Body of pancreas (tissue), 4 donors: ENCODE results near the gene CYB5A. TPM values are rescaled to one million over a fixed set of nuclear protein-coding genes. Genes with fewer than 3 reads are reported as not detected.
A peak's percentile ranks its signal among the peaks of the same experiment; 100 is the strongest.

Experiments used
- ATAC-seq: fragments of 150-250 bp; one replicate; pipeline ENCODE4 v1.9.1; 2016
- DNase-seq, 4 donors: peaks; one replicate each; pipeline ENCODE4 v3.0.0-alpha.2; 2019
- H3K27ac ChIP-seq, 4 donors: fragments of 200-600 bp; sonication (generic); 1 replicate in 3 of 4; 2 replicates in 1 of 4; pipeline versions ENCODE4 v1.5.1 to v1.6.1; 2016 to 2019; ENCODE audit warnings: mild to moderate bottlenecking in 1 of 4, mixed read lengths in 1 of 4, moderate library complexity in 1 of 4
- H3K27me3 ChIP-seq, 2 donors: fragments of 200-600 bp; sonication (generic); one replicate each; pipeline ENCODE4 v1.6.0; 2016; ENCODE audit warnings: mild to moderate bottlenecking in 1 of 2
- H3K36me3 ChIP-seq, 2 donors: fragments of 200-600 bp; sonication (generic); replicated peaks in 1 of 2; 2 replicates each; pipeline ENCODE4 v1.5.1; 2016; ENCODE audit warnings: low read depth in 2 of 2; ENCODE audit not compliant: insufficient read depth in 1 of 2
- H3K4me1 ChIP-seq: fragments of 200-600 bp; sonication (generic); one replicate; pipeline ENCODE4 v1.6.0; 2016
- H3K4me3 ChIP-seq, 2 donors: fragments of 200-600 bp; sonication (generic); 1 replicate in 1 of 2; 2 replicates in 1 of 2; pipeline ENCODE4 v1.5.1; 2016 to 2019
- H3K9me3 ChIP-seq, 3 donors: fragments of 200-600 bp; sonication (generic); 1 replicate in 2 of 3; 2 replicates in 1 of 3; pipeline ENCODE4 v1.5.1; 2016
- POLR2A ChIP-seq, 3 donors: fragments of 450-650 bp; IDR thresholded peaks; one replicate each; pipeline ENCODE4 v1.6.1; 2016; ENCODE audit warnings: antibody characterized with exemption in 3 of 3, mild to moderate bottlenecking in 2 of 3
- WGBS, 2 donors: methylation state at CpG; one replicate each; pipeline ENCODE4 v1.1.5; 2017; 5-methylcytosine and 5-hydroxymethylcytosine counted together
- intact Hi-C: fragments of 100-400 bp; cut with DNase I; formaldehyde crosslinking; loops from one replicate; pipeline ENCODE4 v1.15.1; 2023
- total RNA-seq, 2 donors: library from RNA; depleted of rRNA; stranded (reverse); fragments of >200 nt; gene quantifications; one replicate each; pipeline ENCODE4 v1.1.0, GENCODE V29; 2016
- TF ChIP-seq, protein P1 (sequence below), 7 experiments: fragments of 450-650 bp in 4 of 7; fragments of 200-600 bp in 3 of 7; sonication (generic) in 3 of 7; IDR thresholded peaks; one replicate each; pipeline ENCODE4 v1.5.1; 2016 to 2019; ENCODE audit warnings: antibody characterized with exemption in 7 of 7

CYB5A gene
- total RNA-seq, 2 donors from 2014 or later: 209 to 264 TPM

DNA sequence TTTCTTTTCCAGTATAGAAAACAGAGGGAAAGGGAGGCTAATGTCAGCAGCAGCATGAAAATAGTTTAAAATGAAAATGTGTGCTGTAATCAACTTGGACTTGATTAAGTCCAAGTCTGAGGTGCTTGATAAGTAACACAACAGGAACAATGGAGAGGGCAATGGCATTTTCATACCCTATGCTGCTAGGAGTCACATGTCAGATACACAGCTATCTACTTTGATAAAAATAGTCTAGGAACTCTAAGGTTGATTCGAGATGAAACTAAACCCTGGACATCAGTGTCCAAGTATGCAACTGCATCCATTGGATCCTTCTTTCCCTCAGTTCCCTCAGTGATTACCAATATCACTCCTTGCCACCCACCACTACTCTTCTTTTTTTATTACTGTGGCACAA, 19.2 kb upstream of the CYB5A start:
- no peak for ATAC-seq
- H3K27ac ChIP-seq: no peak overlapping the region
- 41 to 42% methylated on average over 1 of the region's 1 CpG for WGBS, 2 donors

DNA sequence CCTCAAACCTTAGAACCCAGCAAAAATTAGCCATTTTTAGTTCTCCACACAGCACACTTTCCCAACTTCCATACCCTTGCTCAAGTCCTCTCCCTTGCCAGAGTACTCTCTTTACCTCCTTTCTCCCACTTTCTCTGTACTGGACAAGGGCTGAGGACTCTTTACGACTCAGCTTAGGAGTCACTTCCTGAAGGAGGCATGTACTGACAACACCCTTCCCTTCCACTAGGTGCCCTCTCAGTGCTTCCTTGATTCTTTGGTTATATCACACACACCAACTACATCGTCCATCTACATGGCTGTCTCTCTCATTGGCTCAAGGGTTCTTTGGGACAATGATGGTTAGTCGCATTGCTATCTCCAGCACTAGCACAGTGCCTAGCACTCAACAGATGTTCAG, 18.6 kb upstream of the CYB5A start:
- Histone ChIP-seq H3K4me1 (no peaks in the 10 kb centered on the region), H3K36me3 (no peaks in the 10 kb centered on the region), H3K27me3 (no peaks in the 10 kb centered on the region), H3K9me3 (no peaks in the 10 kb centered on the region), H3K4me3 (no peak overlapping the region), H3K27ac (no peak overlapping the region)
- no peak for TF ChIP-seq POLR2A (IDR thresholded peaks at IDR 0.05)
- TF ChIP-seq, protein P1, sequence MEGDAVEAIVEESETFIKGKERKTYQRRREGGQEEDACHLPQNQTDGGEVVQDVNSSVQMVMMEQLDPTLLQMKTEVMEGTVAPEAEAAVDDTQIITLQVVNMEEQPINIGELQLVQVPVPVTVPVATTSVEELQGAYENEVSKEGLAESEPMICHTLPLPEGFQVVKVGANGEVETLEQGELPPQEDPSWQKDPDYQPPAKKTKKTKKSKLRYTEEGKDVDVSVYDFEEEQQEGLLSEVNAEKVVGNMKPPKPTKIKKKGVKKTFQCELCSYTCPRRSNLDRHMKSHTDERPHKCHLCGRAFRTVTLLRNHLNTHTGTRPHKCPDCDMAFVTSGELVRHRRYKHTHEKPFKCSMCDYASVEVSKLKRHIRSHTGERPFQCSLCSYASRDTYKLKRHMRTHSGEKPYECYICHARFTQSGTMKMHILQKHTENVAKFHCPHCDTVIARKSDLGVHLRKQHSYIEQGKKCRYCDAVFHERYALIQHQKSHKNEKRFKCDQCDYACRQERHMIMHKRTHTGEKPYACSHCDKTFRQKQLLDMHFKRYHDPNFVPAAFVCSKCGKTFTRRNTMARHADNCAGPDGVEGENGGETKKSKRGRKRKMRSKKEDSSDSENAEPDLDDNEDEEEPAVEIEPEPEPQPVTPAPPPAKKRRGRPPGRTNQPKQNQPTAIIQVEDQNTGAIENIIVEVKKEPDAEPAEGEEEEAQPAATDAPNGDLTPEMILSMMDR (IDR thresholded peaks at IDR 0.05): peak in 4 of 7 experiments; percentile 38 to 62 (median 56)
- ATAC-seq (peak; percentile 93), DNase-seq (peak in 2 of 4 donors; percentile 26 to 46)
- intact Hi-C loops: no loop called here
- 19 to 26% methylated on average over 3 of the region's 3 CpGs for WGBS, 2 donors

More for the DNA sequence above, 19.2 kb upstream of the CYB5A start:
- no peak overlapping the region for H3K4me3 ChIP-seq
- H3K36me3 ChIP-seq: no peaks in the 10 kb centered on the region
- TF ChIP-seq, protein P1 (IDR thresholded peaks at IDR 0.05): no peak
- TF ChIP-seq POLR2A (IDR thresholded peaks at IDR 0.05): no peak
- no peaks in the 10 kb centered on the region for H3K9me3 ChIP-seq
- H3K4me1 ChIP-seq: no peaks in the 10 kb centered on the region
- no peaks in the 10 kb centered on the region for H3K27me3 ChIP-seq
- intact Hi-C loops: no loop called here
- DNase-seq: no peak

DNA sequence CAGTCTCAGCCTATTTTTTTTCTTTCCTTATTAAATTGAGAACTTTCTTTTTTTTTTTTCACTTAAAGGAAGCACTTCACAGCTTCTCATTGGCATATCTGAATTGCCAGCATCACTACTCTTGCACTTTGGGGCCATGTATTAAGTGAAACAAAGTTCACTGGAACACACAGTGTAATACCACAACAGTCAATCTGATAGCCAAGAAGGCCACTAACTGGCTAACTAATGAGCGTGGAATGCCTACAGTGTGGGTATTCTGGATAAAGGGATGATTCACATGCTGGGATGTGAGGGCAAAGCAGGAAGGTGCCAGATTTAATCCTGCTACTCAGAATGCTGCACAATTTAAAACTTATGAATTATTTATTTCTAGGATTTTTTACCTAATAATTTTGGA, 12.2 kb upstream of the CYB5A start:
- intact Hi-C loops: no loop called here
- 81 to 94% methylated on average over 1 of the region's 1 CpG for WGBS, 2 donors
- TF ChIP-seq, protein P1 (IDR thresholded peaks at IDR 0.05): no peak
- TF ChIP-seq POLR2A (IDR thresholded peaks at IDR 0.05): no peak
- Histone ChIP-seq H3K4me1 (no peaks in the 10 kb centered on the region), H3K9me3 (no peaks in the 10 kb centered on the region), H3K27ac (no peak overlapping the region), H3K36me3 (no peaks in the 10 kb centered on the region), H3K27me3 (no peaks in the 10 kb centered on the region), H3K4me3 (no peak overlapping the region)
- ATAC-seq: no peak
- no peak for DNase-seq

DNA sequence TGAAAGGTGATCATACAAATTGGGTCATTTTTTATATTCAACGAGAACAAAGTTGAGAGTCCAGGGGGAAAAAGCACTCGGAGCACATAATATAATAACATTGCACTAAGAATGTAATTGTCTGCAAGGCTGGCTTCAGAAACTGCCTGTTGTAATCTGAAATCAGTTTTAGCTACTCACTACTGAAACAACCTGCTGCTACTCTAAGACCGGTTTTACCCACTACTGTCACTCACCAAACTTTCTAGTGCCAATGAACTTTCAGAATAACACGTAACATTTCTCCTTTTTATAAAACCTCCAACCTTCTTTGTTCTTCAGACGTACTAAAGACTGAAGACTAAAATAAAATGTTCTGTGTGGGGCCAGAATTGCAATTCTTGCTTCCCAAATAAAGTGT, 11.5 kb upstream of the CYB5A start:
- ATAC-seq (no peak), DNase-seq (no peak)
- 64 to 65% methylated on average over 5 of the region's 5 CpGs for WGBS, 2 donors
- no peaks in the 10 kb centered on the region for H3K36me3 ChIP-seq
- H3K27me3 ChIP-seq: no peaks in the 10 kb centered on the region
- intact Hi-C loops: no loop called here
- no peak overlapping the region for H3K27ac ChIP-seq
- no peaks in the 10 kb centered on the region for H3K9me3 ChIP-seq
- no peak for TF ChIP-seq POLR2A (IDR thresholded peaks at IDR 0.05)
- TF ChIP-seq, protein P1 (IDR thresholded peaks at IDR 0.05): no peak
- no peaks in the 10 kb centered on the region for H3K4me1 ChIP-seq
- H3K4me3 ChIP-seq: no peak overlapping the region

GRCh38 chr18:74299746-74300145, 8.0 kb upstream of the CYB5A start:
- H3K4me3 ChIP-seq: no peak overlapping the region
- WGBS, 2 donors: 44 to 50% methylated on average over 3 of the region's 3 CpGs

More at GRCh38 chr18:74299746-74300145, 8.0 kb upstream of the CYB5A start:
- Histone ChIP-seq H3K27ac (no peak overlapping the region), H3K36me3 (no peaks in the 10 kb centered on the region), H3K27me3 (no peaks in the 10 kb centered on the region), H3K9me3 (no peaks in the 10 kb centered on the region), H3K4me1 (no peaks in the 10 kb centered on the region)
- DNase-seq (no peak), ATAC-seq (no peak)
- TF ChIP-seq, protein P1 (IDR thresholded peaks at IDR 0.05): no peak
- TF ChIP-seq POLR2A (IDR thresholded peaks at IDR 0.05): no peak
- intact Hi-C loops: no loop called here
